Cardiac fibroblast (primary cell): ENCODE measurements around the gene VCAN.

Experiments
- DNase-seq, 2 donors: peaks; one replicate each; pipeline versions ENCODE4 v3.0.0 to v3.0.0-alpha.2; 2010; ENCODE audit warnings: low read depth in 2 of 2
- H3K4me3 ChIP-seq, 2 donors: replicated peaks in 1 of 2; 1 replicate in 1 of 2; 2 replicates in 1 of 2; pipeline ENCODE4 v1.5.1; 2011; ENCODE audit warnings: low read depth in 2 of 2, low read length in 2 of 2, mild to moderate bottlenecking in 2 of 2, moderate library complexity in 1 of 2
- TF ChIP-seq, protein P1 (sequence below): IDR thresholded peaks from one replicate; pipeline ENCODE4 v1.5.1; 2011; ENCODE audit warnings: low read depth, mild to moderate bottlenecking, low read length, inconsistent platforms

VCAN gene

DNA sequence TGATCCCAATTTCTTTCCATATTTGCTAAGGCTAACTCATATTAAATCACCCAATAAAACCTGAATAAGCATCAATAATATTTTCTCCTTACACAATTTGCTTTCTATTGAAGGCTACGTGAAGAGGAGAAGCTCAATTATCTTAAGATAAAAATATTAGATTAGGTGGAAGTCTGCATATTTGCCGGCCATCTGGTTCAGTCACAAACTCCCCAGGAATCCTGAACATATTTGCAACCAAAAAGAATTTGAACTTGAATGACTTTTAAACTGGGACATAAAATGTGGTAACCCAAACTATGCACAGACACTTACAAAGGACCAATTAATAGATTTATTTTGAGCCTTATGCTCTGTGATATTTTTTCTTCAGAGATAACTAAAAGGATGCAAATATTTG lies 156.8 kb downstream of the VCAN start:
- no peak for DNase-seq
- TF ChIP-seq, protein P1, sequence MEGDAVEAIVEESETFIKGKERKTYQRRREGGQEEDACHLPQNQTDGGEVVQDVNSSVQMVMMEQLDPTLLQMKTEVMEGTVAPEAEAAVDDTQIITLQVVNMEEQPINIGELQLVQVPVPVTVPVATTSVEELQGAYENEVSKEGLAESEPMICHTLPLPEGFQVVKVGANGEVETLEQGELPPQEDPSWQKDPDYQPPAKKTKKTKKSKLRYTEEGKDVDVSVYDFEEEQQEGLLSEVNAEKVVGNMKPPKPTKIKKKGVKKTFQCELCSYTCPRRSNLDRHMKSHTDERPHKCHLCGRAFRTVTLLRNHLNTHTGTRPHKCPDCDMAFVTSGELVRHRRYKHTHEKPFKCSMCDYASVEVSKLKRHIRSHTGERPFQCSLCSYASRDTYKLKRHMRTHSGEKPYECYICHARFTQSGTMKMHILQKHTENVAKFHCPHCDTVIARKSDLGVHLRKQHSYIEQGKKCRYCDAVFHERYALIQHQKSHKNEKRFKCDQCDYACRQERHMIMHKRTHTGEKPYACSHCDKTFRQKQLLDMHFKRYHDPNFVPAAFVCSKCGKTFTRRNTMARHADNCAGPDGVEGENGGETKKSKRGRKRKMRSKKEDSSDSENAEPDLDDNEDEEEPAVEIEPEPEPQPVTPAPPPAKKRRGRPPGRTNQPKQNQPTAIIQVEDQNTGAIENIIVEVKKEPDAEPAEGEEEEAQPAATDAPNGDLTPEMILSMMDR: no peak
- no peak overlapping the region for H3K4me3 ChIP-seq
